ENCODE data around the gene KIF12.

Gene KIF12

GRCh38 chr9:114061292-114061691, 37.8 kb downstream of the KIF12 start:
- no peak overlapping the region for H2AFZ ChIP-seq (ENCODE audit: low read length)
- H3K9me3 ChIP-seq (ENCODE audit: low read length) = no peaks in the 10 kb centered on the region
- H3K27me3 ChIP-seq (ENCODE audit: insufficient read depth, low read length) = no peaks in the 10 kb centered on the region
- H3F3A ChIP-seq (ENCODE audit: insufficient read depth, low read length) = no peaks in the 10 kb centered on the region
- H3K4me3 ChIP-seq (ENCODE audit: low read depth, low read length, poor library complexity, severe bottlenecking) = no peak overlapping the region
- H3K9ac ChIP-seq (ENCODE audit: low read length) = no peak overlapping the region
- no peak overlapping the region for H3K27ac ChIP-seq (ENCODE audit: low read depth, low read length, poor library complexity, severe bottlenecking)
- no peaks in the 10 kb centered on the region for H3K36me3 ChIP-seq (ENCODE audit: insufficient read depth, low read length)
- TF ChIP-seq, protein P1, sequence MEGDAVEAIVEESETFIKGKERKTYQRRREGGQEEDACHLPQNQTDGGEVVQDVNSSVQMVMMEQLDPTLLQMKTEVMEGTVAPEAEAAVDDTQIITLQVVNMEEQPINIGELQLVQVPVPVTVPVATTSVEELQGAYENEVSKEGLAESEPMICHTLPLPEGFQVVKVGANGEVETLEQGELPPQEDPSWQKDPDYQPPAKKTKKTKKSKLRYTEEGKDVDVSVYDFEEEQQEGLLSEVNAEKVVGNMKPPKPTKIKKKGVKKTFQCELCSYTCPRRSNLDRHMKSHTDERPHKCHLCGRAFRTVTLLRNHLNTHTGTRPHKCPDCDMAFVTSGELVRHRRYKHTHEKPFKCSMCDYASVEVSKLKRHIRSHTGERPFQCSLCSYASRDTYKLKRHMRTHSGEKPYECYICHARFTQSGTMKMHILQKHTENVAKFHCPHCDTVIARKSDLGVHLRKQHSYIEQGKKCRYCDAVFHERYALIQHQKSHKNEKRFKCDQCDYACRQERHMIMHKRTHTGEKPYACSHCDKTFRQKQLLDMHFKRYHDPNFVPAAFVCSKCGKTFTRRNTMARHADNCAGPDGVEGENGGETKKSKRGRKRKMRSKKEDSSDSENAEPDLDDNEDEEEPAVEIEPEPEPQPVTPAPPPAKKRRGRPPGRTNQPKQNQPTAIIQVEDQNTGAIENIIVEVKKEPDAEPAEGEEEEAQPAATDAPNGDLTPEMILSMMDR (IDR thresholded peaks at IDR 0.05; ENCODE audit: low read length) = no peak
- no peak for TF ChIP-seq EZH2 (IDR thresholded peaks at IDR 0.05; ENCODE audit: borderline replicate concordance, low read length)
- no peak overlapping the region for H3K4me2 ChIP-seq (ENCODE audit: low read length)
- no peaks in the 10 kb centered on the region for H3K4me1 ChIP-seq (ENCODE audit: insufficient read depth, low read length, severe bottlenecking)
- H3K79me2 ChIP-seq (ENCODE audit: insufficient read depth, low read length) = no peaks in the 10 kb centered on the region
- H4K20me1 ChIP-seq (ENCODE audit: insufficient read depth, low read length) = no peaks in the 10 kb centered on the region
- no peaks in the 10 kb centered on the region for H3K9me2 ChIP-seq (ENCODE audit: low read depth, low read length)

DNA sequence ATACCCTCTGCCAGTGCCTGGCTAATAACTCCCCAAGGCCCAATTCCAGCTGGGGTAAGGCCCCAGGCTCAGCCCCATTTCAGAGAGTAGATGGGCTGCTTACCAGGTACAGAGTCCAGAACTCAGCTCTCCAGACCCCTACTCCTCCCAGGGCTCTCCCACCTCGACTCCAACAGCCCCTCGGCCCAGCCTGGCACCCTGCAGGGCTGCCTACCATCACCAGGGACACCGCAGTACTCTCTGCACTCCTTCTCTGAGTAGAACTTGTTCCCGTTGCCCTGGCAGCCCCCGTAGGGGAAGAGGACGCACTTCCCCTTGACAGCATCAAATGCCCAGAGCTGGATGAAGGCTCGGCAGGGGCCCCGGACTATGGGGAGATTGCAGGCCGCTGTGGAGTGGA, 38.4 kb downstream of the KIF12 start:
- no peaks in the 10 kb centered on the region for H3K9me3 ChIP-seq (ENCODE audit: low read length)
- no peak overlapping the region for H3K4me2 ChIP-seq (ENCODE audit: low read length)
- no peaks in the 10 kb centered on the region for H3K27me3 ChIP-seq (ENCODE audit: insufficient read depth, low read length)
- no peaks in the 10 kb centered on the region for H3K79me2 ChIP-seq (ENCODE audit: insufficient read depth, low read length)
- H3K36me3 ChIP-seq (ENCODE audit: insufficient read depth, low read length) = no peaks in the 10 kb centered on the region
- H4K20me1 ChIP-seq (ENCODE audit: insufficient read depth, low read length) = no peaks in the 10 kb centered on the region
- no peak overlapping the region for H3K9ac ChIP-seq (ENCODE audit: low read length)
- no peak overlapping the region for H2AFZ ChIP-seq (ENCODE audit: low read length)
- no peaks in the 10 kb centered on the region for H3K4me1 ChIP-seq (ENCODE audit: insufficient read depth, low read length, severe bottlenecking)
- H3F3A ChIP-seq (ENCODE audit: insufficient read depth, low read length) = no peaks in the 10 kb centered on the region
- no peak overlapping the region for H3K4me3 ChIP-seq (ENCODE audit: low read depth, low read length, poor library complexity, severe bottlenecking)
- no peaks in the 10 kb centered on the region for H3K9me2 ChIP-seq (ENCODE audit: low read depth, low read length)
- H3K27ac ChIP-seq (ENCODE audit: low read depth, low read length, poor library complexity, severe bottlenecking) = no peak overlapping the region
- TF ChIP-seq EZH2 (IDR thresholded peaks at IDR 0.05; ENCODE audit: borderline replicate concordance, low read length) = no peak
- TF ChIP-seq, protein P1 (IDR thresholded peaks at IDR 0.05; ENCODE audit: low read length) = no peak

DNA sequence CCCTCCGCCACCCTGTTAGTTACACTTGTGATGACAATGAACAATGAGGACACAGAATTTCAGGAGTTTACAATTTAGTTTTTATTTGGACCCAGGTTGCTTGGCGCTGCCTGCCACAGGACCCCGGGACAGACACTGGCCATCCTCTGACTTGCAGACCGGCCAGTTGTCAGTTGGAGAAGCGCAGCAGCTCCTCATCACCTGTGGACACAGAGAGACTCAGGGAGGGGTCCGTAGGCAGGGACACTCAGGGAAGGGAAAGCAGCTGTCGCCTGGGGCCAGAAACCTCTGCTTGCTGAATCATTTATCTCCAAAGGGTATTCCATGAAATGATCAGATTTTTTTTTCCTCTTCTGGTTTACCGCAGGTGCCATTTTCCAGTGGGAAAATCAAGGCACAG, 39.0 kb downstream of the KIF12 start:
- no peak overlapping the region for H3K4me2 ChIP-seq (ENCODE audit: low read length)
- no peak overlapping the region for H3K27ac ChIP-seq (ENCODE audit: low read depth, low read length, poor library complexity, severe bottlenecking)
- no peaks in the 10 kb centered on the region for H3K4me1 ChIP-seq (ENCODE audit: insufficient read depth, low read length, severe bottlenecking)

More for the DNA sequence above, 39.0 kb downstream of the KIF12 start:
- Histone ChIP-seq H3K9me2 (ENCODE audit: low read depth, low read length) (no peaks in the 10 kb centered on the region), H3K4me3 (ENCODE audit: low read depth, low read length, poor library complexity, severe bottlenecking) (no peak overlapping the region), H4K20me1 (ENCODE audit: insufficient read depth, low read length) (no peaks in the 10 kb centered on the region), H3K9ac (ENCODE audit: low read length) (no peak overlapping the region), H2AFZ (ENCODE audit: low read length) (no peak overlapping the region), H3K27me3 (ENCODE audit: insufficient read depth, low read length) (no peaks in the 10 kb centered on the region), H3K36me3 (ENCODE audit: insufficient read depth, low read length) (no peaks in the 10 kb centered on the region), H3K79me2 (ENCODE audit: insufficient read depth, low read length) (no peaks in the 10 kb centered on the region), H3K9me3 (ENCODE audit: low read length) (no peaks in the 10 kb centered on the region), H3F3A (ENCODE audit: insufficient read depth, low read length) (no peaks in the 10 kb centered on the region)
- TF ChIP-seq EZH2 (IDR thresholded peaks at IDR 0.05; ENCODE audit: borderline replicate concordance, low read length) = no peak
- TF ChIP-seq, protein P1 (IDR thresholded peaks at IDR 0.05; ENCODE audit: low read length) = no peak
